ENCODE measurements around the gene EIF3L. TPM values are rescaled to one million over a fixed set of nuclear protein-coding genes. Genes with fewer than 3 reads are reported as not detected.

The EIF3L gene
- total and polyA plus RNA-seq, 9 of the 15 experiments (the other 6 are each of a cell fraction or from before 2014, with no cell fraction given): 257 to 699 (median 368) TPM

DNA sequence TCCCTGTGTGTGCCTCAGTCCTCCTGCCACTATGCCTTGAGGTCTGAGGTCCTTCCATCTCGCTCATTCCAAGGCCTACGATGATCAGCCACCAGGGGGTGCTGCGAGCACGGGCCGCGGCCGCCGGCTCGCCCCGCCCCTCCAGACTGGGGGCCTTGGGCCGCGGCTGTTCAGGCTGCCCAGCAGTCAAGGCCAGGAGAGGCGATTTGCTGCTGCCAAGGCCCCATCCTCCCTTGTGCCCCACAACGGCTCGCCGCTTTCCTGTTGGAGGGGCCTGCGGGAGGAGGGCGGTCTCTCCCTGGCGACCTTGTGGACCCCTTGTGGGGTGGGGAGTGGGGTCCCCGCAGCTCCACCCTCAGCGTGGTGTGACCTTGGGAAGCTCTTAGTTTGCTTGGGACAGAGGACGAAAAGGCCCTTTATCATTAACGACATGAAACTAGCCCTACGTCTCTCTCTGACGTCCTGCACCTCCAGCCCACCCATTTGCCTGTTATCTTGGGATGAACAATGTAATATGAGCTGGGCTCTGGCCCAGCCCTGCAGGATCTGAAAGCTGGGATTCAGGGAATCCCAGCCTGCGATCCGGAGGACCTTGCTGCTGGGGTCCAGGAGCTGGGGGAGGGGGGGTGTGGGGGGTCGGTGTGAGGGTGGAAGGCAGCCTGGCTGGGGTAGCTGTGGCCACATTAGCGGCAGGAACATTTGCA, 31.4 kb upstream of the EIF3L start (continued):
- TF ChIP-seq, protein P1, sequence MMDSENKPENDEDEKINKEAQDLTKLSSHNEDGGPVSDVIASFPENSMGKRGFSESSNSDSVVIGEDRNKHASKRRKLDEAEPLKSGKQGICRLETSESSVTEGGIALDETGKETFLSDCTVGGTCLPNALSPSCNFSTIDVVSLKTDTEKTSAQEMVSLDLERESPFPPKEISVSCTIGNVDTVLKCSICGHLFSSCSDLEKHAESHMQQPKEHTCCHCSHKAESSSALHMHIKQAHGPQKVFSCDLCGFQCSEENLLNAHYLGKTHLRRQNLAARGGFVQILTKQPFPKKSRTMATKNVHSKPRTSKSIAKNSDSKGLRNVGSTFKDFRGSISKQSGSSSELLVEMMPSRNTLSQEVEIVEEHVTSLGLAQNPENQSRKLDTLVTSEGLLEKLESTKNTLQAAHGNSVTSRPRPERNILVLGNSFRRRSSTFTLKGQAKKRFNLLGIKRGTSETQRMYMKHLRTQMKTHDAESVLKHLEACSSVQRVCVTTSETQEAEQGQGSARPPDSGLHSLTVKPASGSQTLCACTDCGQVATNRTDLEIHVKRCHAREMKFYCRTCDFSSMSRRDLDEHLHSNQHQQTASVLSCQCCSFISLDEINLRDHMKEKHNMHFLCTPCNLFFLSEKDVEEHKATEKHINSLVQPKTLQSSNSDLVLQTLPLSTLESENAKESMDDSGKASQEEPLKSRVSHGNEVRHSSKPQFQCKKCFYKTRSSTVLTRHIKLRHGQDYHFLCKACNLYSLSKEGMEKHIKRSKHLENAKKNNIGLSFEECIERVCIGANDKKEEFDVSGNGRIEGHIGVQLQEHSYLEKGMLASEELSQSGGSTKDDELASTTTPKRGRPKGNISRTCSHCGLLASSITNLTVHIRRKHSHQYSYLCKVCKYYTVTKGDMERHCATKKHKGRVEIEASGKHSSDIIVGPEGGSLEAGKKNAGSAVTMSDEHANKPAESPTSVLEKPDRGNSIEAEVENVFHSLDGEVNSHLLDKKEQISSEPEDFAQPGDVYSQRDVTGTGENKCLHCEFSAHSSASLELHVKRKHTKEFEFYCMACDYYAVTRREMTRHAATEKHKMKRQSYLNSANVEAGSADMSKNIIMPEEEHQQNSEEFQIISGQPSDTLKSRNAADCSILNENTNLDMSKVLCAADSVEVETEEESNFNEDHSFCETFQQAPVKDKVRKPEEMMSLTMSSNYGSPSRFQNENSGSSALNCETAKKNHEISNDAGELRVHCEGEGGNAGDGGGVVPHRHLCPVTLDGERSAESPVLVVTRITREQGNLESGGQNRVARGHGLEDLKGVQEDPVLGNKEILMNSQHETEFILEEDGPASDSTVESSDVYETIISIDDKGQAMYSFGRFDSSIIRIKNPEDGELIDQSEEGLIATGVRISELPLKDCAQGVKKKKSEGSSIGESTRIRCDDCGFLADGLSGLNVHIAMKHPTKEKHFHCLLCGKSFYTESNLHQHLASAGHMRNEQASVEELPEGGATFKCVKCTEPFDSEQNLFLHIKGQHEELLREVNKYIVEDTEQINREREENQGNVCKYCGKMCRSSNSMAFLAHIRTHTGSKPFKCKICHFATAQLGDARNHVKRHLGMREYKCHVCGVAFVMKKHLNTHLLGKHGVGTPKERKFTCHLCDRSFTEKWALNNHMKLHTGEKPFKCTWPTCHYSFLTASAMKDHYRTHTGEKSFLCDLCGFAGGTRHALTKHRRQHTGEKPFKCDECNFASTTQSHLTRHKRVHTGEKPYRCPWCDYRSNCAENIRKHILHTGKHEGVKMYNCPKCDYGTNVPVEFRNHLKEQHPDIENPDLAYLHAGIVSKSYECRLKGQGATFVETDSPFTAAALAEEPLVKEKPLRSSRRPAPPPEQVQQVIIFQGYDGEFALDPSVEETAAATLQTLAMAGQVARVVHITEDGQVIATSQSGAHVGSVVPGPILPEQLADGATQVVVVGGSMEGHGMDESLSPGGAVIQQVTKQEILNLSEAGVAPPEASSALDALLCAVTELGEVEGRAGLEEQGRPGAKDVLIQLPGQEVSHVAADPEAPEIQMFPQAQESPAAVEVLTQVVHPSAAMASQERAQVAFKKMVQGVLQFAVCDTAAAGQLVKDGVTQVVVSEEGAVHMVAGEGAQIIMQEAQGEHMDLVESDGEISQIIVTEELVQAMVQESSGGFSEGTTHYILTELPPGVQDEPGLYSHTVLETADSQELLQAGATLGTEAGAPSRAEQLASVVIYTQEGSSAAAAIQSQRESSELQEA (IDR thresholded peaks at IDR 0.05; ENCODE audit: low read depth): no peak
- TF ChIP-seq RBM34 (IDR thresholded peaks at IDR 0.05; ENCODE audit: borderline replicate concordance, insufficient read depth, low read length) (no peak), PHB2 (IDR thresholded peaks at IDR 0.05; ENCODE audit: low read depth) (no peak), RBM17 (IDR thresholded peaks at IDR 0.05; ENCODE audit: borderline replicate concordance, low read depth, low read length) (no peak), ATF7 (IDR thresholded peaks at IDR 0.05) (peak; percentile 53), ZKSCAN1 (IDR thresholded peaks at IDR 0.05; ENCODE audit: low read depth, low read length) (0 out of 2 replicates have a peak, but pooled peaks have one; percentile 28), POLR2H (tag; IDR thresholded peaks at IDR 0.05; ENCODE audit: low read depth) (no peak)
- TF ChIP-seq, protein P2, sequence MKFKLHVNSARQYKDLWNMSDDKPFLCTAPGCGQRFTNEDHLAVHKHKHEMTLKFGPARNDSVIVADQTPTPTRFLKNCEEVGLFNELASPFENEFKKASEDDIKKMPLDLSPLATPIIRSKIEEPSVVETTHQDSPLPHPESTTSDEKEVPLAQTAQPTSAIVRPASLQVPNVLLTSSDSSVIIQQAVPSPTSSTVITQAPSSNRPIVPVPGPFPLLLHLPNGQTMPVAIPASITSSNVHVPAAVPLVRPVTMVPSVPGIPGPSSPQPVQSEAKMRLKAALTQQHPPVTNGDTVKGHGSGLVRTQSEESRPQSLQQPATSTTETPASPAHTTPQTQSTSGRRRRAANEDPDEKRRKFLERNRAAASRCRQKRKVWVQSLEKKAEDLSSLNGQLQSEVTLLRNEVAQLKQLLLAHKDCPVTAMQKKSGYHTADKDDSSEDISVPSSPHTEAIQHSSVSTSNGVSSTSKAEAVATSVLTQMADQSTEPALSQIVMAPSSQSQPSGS (CRISPR knock-in tag; IDR thresholded peaks at IDR 0.05): no peak

Measured in K562 (cell line).